ENCODE data around the gene CMKLR1.

- TF ChIP-seq MAX (IDR thresholded peaks at IDR 0.05) (no peak), REST (IDR thresholded peaks at IDR 0.05; ENCODE audit: low read depth) (no peak), NFIC (IDR thresholded peaks at IDR 0.05) (no peak), RAD21 (IDR thresholded peaks at IDR 0.05; ENCODE audit: low read depth) (no peak), EGR1 (IDR thresholded peaks at IDR 0.05) (no peak), YY1 (IDR thresholded peaks at IDR 0.05; ENCODE audit: low read depth) (no peak), TEAD4 (IDR thresholded peaks at IDR 0.05) (no peak), CEBPB (IDR thresholded peaks at IDR 0.05) (no peak), CREB1 (IDR thresholded peaks at IDR 0.05; ENCODE audit: low read depth) (no peak), TAF1 (IDR thresholded peaks at IDR 0.05; ENCODE audit: low read depth) (no peak), TCF12 (IDR thresholded peaks at IDR 0.05; ENCODE audit: low read depth) (no peak)
These were observed 68.3 kb downstream of the CMKLR1 start for GRCh38 chr12:108270849-108271143.
